Measurements from ENCODE around the gene SNX10.
A peak's percentile ranks its signal among the peaks of the same experiment; 100 is the strongest.

Gene SNX10

GRCh38 chr7:26309089-26309488 is 17.4 kb downstream of the SNX10 start:
- TF ChIP-seq ZFX (IDR thresholded peaks at IDR 0.05) (no peak), CTCF (conservative IDR thresholded peaks at IDR 0.05) (no peak)
- no peak overlapping the region for H3K27ac ChIP-seq

GRCh38 chr7:26311798-26312197 is 20.1 kb downstream of the SNX10 start:
- H3K27ac ChIP-seq: peak overlapping the region; percentile 27; the same call in 1 of the 2 replicates
- TF ChIP-seq CTCF (conservative IDR thresholded peaks at IDR 0.05) (no peak), ZFX (IDR thresholded peaks at IDR 0.05) (no peak)

GRCh38 chr7:26317211-26317610 is 25.5 kb downstream of the SNX10 start:
- TF ChIP-seq ZFX (IDR thresholded peaks at IDR 0.05) (no peak), CTCF (conservative IDR thresholded peaks at IDR 0.05) (no peak)
- no peak overlapping the region for H3K27ac ChIP-seq

- no peak overlapping the region for H3K27ac ChIP-seq
- TF ChIP-seq ZFX (IDR thresholded peaks at IDR 0.05): no peak
- no peak for TF ChIP-seq CTCF (conservative IDR thresholded peaks at IDR 0.05)
Measured at GRCh38 chr7:26318921-26319320, 27.3 kb downstream of the SNX10 start.

- TF ChIP-seq CTCF (conservative IDR thresholded peaks at IDR 0.05) (no peak), ZFX (IDR thresholded peaks at IDR 0.05) (no peak)
Measured at GRCh38 chr7:26319636-26320035, 28.0 kb downstream of the SNX10 start.

GRCh38 chr7:26320878-26321277 is 29.2 kb downstream of the SNX10 start:
- H3K27ac ChIP-seq: no peak overlapping the region
- TF ChIP-seq ZFX (IDR thresholded peaks at IDR 0.05): no peak
- no peak for TF ChIP-seq CTCF (conservative IDR thresholded peaks at IDR 0.05)

More at GRCh38 chr7:26319636-26320035, 28.0 kb downstream of the SNX10 start:
- no peak overlapping the region for H3K27ac ChIP-seq

- H3K27ac ChIP-seq: no peak overlapping the region
- no peak for TF ChIP-seq CTCF (conservative IDR thresholded peaks at IDR 0.05)
- no peak for TF ChIP-seq ZFX (IDR thresholded peaks at IDR 0.05)
Measured at GRCh38 chr7:26321435-26321834, 29.8 kb downstream of the SNX10 start.
